Endometrium (tissue), 2 donors: ENCODE data around the gene EEPD1.
A peak's percentile ranks its signal among the peaks of the same experiment; 100 is the strongest.
"Not testable (repeated sequence)": the region's sequence is repeated elsewhere in the genome, so short reads cannot be mapped to it uniquely, and the experiment has no call there.

ENCODE experiments used
- FAIRE-seq: peaks from 2 replicates; lab custom pipeline; 2012; peaks lifted over from hg19 to GRCh38; lab: Jason Lieb, UNC
- donor health status: control.
- donor health status: control.

EEPD1 gene

GRCh38 chr7:36321284-36321683, 168.2 kb downstream of the EEPD1 start:
- FAIRE-seq: not testable (repeated sequence)

GRCh38 chr7:36336390-36336789, 183.3 kb downstream of the EEPD1 start:
- FAIRE-seq: no peak

GRCh38 chr7:36338256-36338655, 185.2 kb downstream of the EEPD1 start:
- FAIRE-seq: no peak

- FAIRE-seq: no peak
Measured at GRCh38 chr7:36343548-36343947, 190.5 kb downstream of the EEPD1 start.

- FAIRE-seq: no peak
Measured at GRCh38 chr7:36344622-36345021, 191.6 kb downstream of the EEPD1 start.

- peak; percentile 4 for FAIRE-seq
Measured at GRCh38 chr7:36346260-36346831, 193.3 kb downstream of the EEPD1 start.

GRCh38 chr7:36348256-36348655, 195.2 kb downstream of the EEPD1 start:
- no peak for FAIRE-seq

- no peak for FAIRE-seq
Measured at GRCh38 chr7:36348771-36349170, 195.7 kb downstream of the EEPD1 start.

GRCh38 chr7:36349626-36350025, 196.6 kb downstream of the EEPD1 start:
- no peak for FAIRE-seq
